Putamen (tissue), 1 donor: ENCODE data around the gene KRTCAP2.
A peak's percentile ranks its signal among the peaks of the same experiment; 100 is the strongest.

Experiments
- DNase-seq: peaks from one replicate; pipeline ENCODE4 v3.0.0-alpha.2; 2016; ENCODE audit warnings: low spot score

The KRTCAP2 gene

DNA sequence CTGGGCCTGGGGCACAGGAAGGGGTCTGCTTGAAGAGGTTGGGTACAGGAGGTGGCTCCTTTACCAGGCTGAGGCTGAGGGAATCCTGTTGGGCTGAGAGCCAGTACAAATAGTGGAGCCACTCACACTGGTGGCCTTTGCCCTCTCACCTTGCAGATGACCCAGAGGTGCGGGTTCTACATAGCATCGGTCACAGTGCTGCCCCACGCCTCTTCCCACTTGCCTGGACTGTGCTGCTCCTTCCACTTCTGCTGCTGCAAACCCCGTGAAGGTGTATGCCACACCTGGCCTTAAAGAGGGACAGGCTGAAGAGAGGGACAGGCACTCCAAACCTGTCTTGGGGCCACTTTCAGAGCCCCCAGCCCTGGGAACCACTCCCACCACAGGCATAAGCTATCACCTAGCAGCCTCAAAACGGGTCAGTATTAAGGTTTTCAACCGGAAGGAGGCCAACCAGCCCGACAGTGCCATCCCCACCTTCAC lies 39.3 kb downstream of the KRTCAP2 start:
- DNase-seq: no peak

DNA sequence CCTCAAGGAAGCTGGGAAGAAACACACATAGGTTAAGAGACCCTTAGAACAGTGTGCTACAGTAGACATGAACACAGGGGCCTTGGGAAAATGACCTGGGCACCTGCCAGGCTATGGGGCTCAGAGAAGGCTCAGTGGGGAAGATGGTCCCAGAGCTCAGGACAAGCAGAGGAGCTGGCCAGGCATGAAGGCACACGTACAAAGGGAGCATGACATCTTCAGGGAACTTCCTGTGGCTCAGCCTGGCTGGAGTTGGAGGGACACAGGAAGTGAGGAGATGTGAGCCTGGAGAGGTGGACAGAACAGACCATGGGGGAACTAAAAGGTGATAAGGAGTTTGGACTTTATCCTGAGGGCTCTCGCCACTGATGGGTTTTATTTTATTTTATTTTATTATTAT lies 41.2 kb downstream of the KRTCAP2 start:
- DNase-seq: no peak

DNA sequence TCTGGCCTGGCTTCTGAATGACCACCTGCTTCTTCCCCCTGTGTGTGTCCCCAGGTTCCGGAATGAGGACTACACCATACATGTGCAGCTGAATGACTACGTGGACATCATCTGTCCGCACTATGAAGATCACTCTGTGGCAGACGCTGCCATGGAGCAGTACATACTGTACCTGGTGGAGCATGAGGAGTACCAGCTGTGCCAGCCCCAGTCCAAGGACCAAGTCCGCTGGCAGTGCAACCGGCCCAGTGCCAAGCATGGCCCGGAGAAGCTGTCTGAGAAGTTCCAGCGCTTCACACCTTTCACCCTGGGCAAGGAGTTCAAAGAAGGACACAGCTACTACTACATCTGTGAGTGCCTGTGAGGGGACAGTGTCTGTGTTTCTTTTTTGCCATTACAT lies 41.8 kb downstream of the KRTCAP2 start:
- no peak for DNase-seq

DNA sequence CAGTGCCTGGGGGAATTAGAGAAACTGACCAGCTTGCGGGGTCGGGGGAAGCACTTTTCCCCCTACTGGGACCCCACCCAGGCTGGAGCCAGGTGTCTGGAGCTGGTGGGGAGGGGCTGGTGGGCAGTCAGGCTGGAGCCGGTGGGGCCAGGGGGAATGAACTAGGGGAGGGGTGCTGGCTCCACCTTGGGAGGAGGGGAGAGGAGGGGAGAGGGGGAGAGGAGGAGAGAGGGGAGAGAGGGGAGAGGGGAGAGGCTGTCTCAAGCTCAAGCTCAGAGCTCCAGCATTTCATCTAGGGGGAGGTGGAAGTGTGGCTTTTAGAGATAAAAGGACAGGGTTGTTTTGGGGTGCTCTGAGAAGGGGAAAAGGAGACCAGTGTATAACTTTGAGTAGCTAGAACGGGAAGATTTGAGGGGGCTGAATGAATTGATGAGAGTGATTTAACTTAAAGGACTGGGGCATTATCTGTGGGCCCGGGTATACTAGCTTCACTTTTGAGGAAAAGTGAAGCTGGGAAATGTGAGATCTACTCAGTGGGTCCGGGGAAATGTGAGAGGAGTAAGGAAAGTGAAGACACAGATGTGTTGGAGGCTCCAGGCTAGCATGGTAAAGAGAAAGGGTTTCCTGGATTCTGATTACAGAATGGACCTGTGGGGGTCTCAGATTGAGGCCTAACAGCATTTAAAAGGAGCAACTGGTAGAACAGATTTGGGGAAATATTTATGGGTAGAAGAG lies 42.7 kb downstream of the KRTCAP2 start:
- no peak for DNase-seq

DNA sequence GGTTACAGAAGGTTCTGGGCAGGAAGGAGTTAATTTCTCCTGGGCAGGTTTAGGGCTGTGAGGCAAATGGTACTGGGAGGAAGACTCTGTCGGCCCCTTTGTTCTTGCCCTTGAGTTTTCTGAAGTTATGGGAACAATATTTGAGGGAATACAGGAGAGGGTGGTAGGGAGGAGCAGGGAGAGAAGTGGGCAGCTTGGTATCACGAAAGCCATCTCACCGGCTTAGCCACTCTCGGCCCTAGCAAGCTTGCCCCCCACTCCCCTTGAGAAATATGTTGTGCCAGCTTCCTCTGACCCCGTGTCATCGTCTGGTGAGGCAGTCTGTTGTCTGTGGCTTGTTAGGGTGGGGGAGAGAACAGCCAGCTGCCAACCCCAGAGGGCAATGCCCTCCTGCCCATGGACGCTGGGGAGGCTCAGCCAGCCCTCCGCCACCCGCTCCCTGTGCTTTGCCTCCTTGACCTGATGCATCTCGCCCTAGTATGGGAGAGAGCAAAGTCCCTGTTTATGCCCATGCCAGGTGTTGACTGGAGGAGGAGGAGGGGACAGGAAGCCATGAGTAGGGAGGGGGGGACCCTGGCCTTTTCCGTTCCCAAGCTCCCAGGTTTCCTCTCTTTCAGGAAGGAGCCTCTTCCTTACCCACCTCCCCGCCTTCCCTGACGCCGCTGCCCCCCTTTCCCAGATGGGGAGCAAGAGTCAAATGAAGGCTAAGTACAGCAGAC lies 44.2 kb downstream of the KRTCAP2 start:
- DNase-seq: peak; percentile 69

DNA sequence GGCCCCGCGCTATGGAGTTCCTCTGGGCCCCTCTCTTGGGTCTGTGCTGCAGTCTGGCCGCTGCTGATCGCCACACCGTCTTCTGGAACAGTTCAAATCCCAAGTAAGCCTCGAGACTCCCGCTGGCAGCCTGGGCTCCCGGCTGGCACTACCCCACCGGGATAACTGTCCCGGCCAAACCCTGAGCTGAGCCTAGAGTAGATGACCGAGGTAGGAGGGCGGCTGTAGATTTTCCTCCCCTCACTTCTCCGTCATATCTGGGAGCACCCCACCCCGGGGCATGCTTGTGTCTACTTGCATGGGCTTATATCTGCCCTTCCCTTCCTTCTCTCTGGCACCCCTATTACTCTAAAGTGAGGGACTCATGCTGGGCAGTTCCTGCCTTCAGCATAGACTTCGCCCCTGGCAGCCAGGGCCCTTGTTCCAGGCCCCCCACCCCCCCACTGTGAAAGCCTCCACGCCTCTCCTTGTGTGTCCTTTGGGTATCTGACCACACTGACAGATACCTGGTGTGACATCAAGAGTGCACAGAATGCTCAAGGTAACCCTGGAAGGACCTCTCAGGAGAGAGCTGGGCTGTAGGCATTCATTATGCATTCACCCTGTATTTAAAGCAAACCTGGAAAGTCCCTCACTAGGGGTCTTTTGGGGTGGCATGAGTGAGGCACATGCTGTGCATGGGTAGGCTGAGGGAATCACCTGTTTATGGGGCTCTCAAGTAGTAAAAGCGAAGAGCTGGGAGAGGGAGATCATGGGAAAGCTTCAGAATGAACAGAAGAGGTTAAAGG lies 44.9 kb downstream of the KRTCAP2 start:
- no peak for DNase-seq

DNA sequence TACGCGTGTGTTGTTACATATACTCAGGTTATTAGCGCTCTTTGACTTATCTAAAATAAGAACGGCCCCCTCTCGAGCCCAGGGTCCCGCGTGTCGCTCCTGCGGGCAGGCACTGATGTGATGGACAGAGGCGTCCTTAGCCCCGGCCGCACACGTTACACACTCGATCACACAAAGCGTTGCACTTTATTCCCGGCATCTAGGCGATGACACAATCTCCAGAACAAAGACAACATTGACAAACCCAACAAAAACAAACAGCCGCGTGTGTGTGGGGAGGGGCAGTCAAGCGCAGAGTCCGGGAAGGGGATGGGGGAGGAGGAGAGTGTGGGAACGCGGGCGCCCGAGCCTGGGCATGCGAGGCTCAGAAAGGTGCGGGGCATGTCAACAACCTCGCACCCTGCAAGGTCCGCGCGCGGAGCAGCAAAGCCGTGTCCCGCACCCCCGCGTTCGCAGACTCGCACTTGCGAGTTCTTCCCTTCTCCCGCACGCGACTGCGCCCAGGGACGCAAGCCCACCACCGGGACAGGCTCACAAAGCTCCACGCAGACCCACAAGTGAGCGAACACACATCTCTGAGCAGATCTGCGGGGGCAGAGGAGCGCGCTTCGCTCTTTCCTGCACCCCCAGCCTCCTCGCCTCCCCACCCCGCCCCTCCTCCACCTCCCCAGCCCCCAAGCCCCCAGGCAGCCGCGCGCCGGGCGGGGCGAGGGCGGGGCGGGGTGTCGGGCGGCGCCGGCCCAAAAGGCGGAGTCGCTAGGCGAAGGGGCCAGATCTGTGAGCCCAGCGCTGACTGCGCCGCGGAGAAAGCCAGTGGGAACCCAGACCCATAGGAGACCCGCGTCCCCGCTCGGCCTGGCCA lies 45.8 kb downstream of the KRTCAP2 start, which contains the start of gene EFNA1:
Gene EFNA1 (plus strand): TSS at position 772 of the 862 bp plus-strand sequence. CDS start 102 bp downstream, outside the sequence.
- DNase-seq: peak; percentile 97

DNA sequence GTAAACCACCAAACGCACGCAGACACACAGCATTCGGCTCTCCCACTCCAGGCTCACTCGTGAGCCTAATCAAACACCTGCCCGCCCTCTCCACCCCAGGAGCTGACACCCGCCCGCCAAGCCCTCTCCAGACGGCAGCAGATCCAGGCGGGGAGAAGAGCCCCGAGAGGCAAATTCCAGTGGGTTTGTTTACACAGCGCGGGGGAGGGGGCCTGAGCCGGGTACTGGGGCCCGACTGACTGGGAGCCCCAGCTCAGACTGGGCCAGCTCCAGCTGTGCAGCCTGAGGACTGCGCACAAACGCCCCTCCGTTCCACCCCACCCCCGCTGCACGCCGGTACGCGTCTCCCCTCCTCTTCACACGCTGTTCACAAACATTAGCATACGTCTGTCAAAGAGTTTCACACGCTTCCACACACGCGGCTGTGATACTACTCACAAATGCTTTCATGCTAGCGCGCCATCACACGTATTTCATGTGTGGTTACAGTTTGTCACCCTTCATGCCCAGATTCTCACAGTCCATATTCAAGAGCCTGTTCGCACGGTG lies 46.5 kb downstream of the KRTCAP2 start:
- peak; percentile 81 for DNase-seq

DNA sequence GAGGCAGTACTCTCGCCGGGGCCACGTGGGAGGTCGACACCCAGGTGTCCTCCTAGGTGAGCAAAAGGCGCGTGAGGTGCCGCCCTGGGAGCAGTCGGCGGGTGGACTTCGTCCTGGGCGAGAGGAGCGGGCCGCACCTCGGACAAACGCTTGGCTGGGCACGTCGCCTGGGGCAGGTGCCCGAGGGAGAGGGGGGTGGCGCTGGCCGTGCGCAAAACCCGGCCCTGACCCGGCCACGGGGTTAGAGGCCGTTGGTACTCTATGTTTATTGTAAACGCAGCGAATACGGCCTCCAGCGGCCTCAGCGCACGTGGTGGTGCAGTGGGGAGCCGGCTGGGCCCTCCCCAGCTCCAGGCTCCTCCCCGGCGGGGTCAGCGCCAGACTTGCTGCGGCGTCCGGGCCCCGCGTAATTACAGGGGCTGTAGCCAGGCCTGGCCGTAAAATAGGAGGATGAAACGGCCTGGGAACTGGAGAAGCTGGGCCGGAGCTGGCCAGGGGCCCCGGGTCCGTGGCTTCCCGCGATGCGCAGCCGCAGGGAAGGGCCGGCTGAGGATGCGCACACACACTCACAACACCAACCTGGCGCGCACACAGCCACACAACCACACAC lies 47.1 kb downstream of the KRTCAP2 start:
- DNase-seq: peak; percentile 89

DNA sequence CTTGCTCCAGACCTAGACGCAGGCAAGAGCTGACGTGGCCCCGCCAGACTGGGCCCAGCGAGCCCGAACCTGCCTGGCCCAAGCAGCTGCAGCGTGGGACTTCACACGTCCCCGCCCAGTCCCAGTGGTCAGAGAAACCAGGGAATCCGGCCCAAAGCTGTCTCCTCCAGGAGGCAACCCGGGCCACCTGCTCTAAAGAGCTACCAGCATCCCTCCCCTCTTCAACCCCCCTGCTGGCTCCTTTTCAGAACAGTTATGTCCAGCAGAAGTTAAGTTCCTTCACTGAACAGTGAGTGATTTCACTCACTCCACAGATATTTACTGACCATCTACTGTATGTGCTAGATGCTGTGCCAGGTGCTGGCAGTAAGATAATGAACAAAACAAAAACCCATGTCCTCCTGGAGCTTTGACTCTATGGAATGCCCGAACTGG lies 47.6 kb downstream of the KRTCAP2 start:
- no peak for DNase-seq

DNA sequence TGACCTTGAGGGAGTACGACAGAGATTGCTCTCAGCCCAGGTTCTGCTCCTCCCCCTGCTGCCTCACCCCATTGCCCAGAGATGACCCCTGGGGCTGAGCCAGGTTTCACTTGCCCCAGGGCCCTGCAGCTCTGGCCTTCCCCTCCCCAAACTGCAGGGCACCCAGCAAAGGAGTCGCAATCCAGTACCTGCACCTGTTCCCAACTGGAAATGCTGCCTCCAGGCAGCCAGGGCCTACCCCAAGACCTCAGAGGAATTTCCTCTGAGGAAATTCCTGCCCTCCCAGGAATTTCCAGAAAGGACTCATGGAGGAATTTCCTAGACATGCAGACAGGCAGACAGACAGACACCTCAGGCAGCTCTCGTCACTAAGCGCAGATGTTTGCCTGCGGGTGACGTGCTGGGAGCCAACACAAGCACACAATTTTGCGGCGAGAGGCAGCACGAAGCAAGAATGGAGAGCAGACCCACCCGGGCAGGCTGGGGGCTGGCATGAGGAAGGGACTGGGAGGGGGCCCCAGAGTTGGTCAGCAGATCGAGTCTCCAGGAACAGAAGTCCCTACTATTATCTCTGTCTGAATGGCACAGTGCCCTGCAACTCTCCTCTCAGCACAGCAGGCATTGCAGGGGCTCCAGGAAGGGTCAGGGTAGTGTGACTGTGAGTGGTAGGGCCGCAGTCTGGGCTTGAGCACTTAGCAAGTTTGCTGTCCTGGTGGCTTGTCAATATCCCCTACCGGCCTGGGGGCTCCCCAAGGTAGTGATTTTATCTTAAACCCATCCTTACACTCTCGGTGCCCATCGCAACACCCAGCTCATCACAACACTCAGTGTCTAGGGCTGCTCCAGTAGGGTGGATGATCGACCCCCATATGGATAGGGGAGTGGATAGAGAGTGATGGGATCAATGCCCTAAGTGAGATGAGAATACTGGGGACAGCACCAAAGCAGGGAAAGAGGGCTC lies 48.3 kb downstream of the KRTCAP2 start:
- DNase-seq: no peak

DNA sequence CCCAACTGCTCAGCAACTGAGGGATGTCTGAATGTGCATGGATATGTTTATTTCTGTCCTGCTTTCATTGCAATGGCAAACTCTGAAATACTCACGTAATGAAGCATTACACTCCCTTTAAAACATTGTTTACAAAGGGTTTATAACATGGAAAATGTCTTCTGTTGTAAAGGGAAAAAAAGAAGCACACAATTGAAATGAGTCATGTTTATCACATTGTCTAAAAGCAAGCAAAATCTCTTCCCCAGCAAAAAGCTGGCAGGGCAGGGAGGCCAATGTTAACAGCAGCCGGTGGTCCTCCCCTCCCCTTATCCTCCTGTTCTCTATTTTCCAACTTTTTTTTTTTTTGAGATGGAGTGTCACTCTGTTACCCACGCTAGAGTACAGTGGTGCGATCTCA lies 49.3 kb downstream of the KRTCAP2 start:
- no peak for DNase-seq

DNA sequence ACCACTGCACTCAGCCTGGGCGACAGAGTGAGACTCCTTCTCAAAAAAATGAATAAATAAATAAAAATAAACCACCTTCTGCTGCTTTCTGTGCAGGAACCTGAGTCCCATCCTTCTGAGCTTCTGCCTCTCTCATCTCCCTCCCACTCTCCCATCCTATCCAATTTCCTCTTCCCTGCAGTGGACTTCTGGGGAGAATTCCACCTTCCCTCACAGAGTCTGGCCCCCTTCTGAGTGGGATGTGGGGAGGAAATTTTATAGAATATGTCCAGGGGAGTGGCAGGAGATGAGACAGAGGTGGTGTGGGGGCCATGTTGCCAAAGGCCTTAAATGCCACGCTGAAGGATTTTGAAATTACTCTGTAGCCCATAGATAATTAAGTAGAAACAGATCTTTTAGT lies 50.8 kb downstream of the KRTCAP2 start:
- DNase-seq: no peak

DNA sequence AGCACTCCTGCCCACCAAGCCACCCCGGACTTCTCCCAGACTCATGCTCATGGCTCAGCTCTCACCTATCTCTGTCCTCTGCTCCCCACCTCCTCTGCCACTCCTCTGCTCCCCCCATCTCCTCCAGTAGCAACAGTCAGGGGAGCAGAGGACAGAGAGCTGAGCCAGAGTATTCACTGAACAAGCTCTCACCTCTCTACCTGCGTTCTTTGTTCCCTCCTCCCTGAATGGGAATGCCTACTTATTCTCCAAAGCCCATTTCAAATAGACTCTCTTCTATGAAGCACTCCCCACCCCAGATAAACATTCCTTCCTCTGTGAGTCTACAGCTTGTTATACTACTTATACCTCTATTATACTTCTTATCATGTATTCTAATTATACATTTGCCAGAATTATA lies 51.9 kb downstream of the KRTCAP2 start:
- DNase-seq: no peak

DNA sequence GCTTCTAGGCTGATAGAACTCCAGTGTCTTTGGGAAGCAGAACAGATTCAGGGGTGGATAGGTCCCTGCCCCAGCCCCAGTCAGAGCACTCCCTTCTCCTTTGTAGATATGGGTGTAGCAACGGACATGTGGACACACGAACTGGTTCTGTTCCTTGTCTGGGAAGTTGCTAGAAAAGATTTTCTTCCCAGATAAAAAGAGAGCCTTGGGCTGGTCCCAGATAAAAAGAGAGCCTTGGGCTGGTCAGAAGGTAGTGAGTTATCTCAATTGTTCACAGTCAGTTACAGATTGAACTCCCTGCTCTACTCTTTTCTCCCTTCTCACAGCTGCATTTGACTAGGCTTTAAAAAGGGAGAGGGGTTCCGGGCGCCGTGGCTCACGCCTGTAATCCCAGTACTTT lies 52.9 kb downstream of the KRTCAP2 start:
- DNase-seq: no peak
